NCI-H460 (cell line): ENCODE measurements around the gene KRT72. TPM values are rescaled to one million over a fixed set of nuclear protein-coding genes. Genes with fewer than 3 reads are reported as not detected.

Experiments used
- DNase-seq: peaks from one replicate; pipeline ENCODE4 v3.0.0-alpha.2; 2016; ENCODE audit warnings: low read depth; ENCODE audit errors: extremely low read depth
- total RNA-seq: library from RNA; depleted of rRNA; stranded (reverse); fragments of >200 nt; shearing (Covaris generic); gene quantifications from 2 replicates; pipeline ENCODE4 v1.2.3, GENCODE V29; 2014

Gene KRT72
- total RNA-seq, 1 experiment from 2014 or later, result not detected

GRCh38 chr12:52581481-52581880, 19.8 kb downstream of the KRT72 start:
- no peak for DNase-seq

- DNase-seq, result no peak
These were observed 20.2 kb downstream of the KRT72 start for GRCh38 chr12:52581066-52581465.

GRCh38 chr12:52580496-52580895, 20.8 kb downstream of the KRT72 start:
- DNase-seq, result no peak

- no peak for DNase-seq
These were observed 21.5 kb downstream of the KRT72 start for GRCh38 chr12:52579468-52580465.

- DNase-seq, result no peak
These were observed 22.8 kb downstream of the KRT72 start for GRCh38 chr12:52578469-52578868.

- no peak for DNase-seq
These were observed 23.9 kb downstream of the KRT72 start for GRCh38 chr12:52577316-52577715.

- DNase-seq, result no peak
These were observed 25.3 kb downstream of the KRT72 start for GRCh38 chr12:52575948-52576347.

GRCh38 chr12:52575256-52575655, 26.0 kb downstream of the KRT72 start:
- DNase-seq, result no peak

- no peak for DNase-seq
These were observed 27.5 kb downstream of the KRT72 start, which contains the start of gene KRT74 for GRCh38 chr12:52573743-52574142. Gene KRT74, minus strand, starts transcription at chr12:52573843. Its CDS starts 66 bp downstream, at chr12:52573777.

GRCh38 chr12:52573306-52573705, 28.0 kb downstream of the KRT72 start:
- no peak for DNase-seq

GRCh38 chr12:52570511-52570910, 30.8 kb downstream of the KRT72 start:
- no peak for DNase-seq

- DNase-seq, result no peak
These were observed 33.2 kb downstream of the KRT72 start for GRCh38 chr12:52568111-52568510.

- no peak for DNase-seq
These were observed 34.4 kb downstream of the KRT72 start for GRCh38 chr12:52566847-52567291.

GRCh38 chr12:52564582-52564981, 36.7 kb downstream of the KRT72 start:
- DNase-seq, result no peak

- DNase-seq, result no peak
These were observed 39.3 kb downstream of the KRT72 start for GRCh38 chr12:52561880-52562449.

GRCh38 chr12:52559979-52560378, 41.3 kb downstream of the KRT72 start:
- DNase-seq, result no peak

GRCh38 chr12:52558781-52559445, 42.4 kb downstream of the KRT72 start:
- DNase-seq, result no peak

GRCh38 chr12:52557476-52557875, 43.8 kb downstream of the KRT72 start:
- DNase-seq, result no peak

- no peak for DNase-seq
These were observed 45.7 kb downstream of the KRT72 start for GRCh38 chr12:52555577-52555976.

GRCh38 chr12:52552681-52553195, 48.5 kb downstream of the KRT72 start, which contains the start of gene KRT71:
Gene KRT71, minus strand, starts transcription at chr12:52553145. Its CDS starts 68 bp downstream, at chr12:52553077.
- no peak for DNase-seq

- DNase-seq, result no peak
These were observed 49.2 kb downstream of the KRT72 start for GRCh38 chr12:52552055-52552454.
